ENCODE measurements around the gene SUN5.

DNA sequence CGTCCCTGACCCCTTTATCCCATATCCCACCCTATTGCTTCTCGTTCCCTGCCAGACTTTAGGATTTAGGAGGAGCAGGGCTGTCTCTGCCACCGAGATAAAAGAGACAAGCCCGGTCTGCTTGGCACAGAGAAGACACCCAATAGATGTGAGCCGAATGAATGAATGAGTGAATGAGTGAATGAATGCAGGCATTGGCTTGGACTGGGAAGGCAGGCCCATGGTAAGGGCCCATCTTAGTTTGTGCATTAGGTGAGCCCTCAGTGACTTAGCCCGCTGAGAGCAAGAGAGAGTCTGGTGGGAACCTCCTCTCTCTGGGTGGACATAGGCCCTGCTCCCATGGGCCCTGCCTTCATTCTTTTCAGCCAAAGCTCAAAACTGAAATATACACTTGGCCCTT, 26.3 kb upstream of the SUN5 start:
- TF ChIP-seq, protein P1, sequence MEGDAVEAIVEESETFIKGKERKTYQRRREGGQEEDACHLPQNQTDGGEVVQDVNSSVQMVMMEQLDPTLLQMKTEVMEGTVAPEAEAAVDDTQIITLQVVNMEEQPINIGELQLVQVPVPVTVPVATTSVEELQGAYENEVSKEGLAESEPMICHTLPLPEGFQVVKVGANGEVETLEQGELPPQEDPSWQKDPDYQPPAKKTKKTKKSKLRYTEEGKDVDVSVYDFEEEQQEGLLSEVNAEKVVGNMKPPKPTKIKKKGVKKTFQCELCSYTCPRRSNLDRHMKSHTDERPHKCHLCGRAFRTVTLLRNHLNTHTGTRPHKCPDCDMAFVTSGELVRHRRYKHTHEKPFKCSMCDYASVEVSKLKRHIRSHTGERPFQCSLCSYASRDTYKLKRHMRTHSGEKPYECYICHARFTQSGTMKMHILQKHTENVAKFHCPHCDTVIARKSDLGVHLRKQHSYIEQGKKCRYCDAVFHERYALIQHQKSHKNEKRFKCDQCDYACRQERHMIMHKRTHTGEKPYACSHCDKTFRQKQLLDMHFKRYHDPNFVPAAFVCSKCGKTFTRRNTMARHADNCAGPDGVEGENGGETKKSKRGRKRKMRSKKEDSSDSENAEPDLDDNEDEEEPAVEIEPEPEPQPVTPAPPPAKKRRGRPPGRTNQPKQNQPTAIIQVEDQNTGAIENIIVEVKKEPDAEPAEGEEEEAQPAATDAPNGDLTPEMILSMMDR (IDR thresholded peaks at IDR 0.05) = no peak
- TF ChIP-seq POLR2AphosphoS5 (IDR thresholded peaks at IDR 0.05) (no peak), POLR2A (IDR thresholded peaks at IDR 0.05) (no peak)
